ENCODE measurements around the gene INPP5F.
A peak's percentile ranks its signal among the peaks of the same experiment; 100 is the strongest.

The INPP5F gene

GRCh38 chr10:119748871-119749270 lies 23.0 kb downstream of the INPP5F start:
- Histone ChIP-seq H3K27ac (no peak overlapping the region), H3K27me3 (ENCODE audit: control insufficient read depth, insufficient read depth, low read length) (no peaks in the 10 kb centered on the region), H3K9ac (no peak overlapping the region), H3K36me3 (ENCODE audit: control insufficient read depth, insufficient read depth, low read length) (no peaks in the 10 kb centered on the region), H3K4me1 (no peaks in the 10 kb centered on the region), H2AFZ (no peak overlapping the region), H3K79me2 (peaks cover 10% of the 10 kb centered on the region), H3K9me3 (ENCODE audit: control insufficient read depth, low read length) (no peaks in the 10 kb centered on the region), H3K4me3 (ENCODE audit: low read depth, low read length) (no peak overlapping the region), H3K4me2 (ENCODE audit: low read length) (no peak overlapping the region)
- TF ChIP-seq CTCF (IDR thresholded peaks at IDR 0.05) = no peak

- Histone ChIP-seq H3K4me1 (no peaks in the 10 kb centered on the region), H3K36me3 (ENCODE audit: control insufficient read depth, insufficient read depth, low read length) (no peaks in the 10 kb centered on the region), H3K9ac (no peak overlapping the region), H3K79me2 (peaks cover 12% of the 10 kb centered on the region), H3K4me2 (ENCODE audit: low read length) (no peak overlapping the region), H2AFZ (no peak overlapping the region), H3K27me3 (ENCODE audit: control insufficient read depth, insufficient read depth, low read length) (no peaks in the 10 kb centered on the region), H3K4me3 (ENCODE audit: low read depth, low read length) (no peak overlapping the region), H3K27ac (no peak overlapping the region), H3K9me3 (ENCODE audit: control insufficient read depth, low read length) (no peaks in the 10 kb centered on the region)
- no peak for TF ChIP-seq CTCF (IDR thresholded peaks at IDR 0.05)
These were observed 23.6 kb downstream of the INPP5F start for GRCh38 chr10:119749455-119749854.

GRCh38 chr10:119750391-119751230 lies 24.8 kb downstream of the INPP5F start:
- H2AFZ ChIP-seq = peak overlapping the region; percentile 23
- peaks cover 13% of the 10 kb centered on the region for H3K79me2 ChIP-seq
- no peaks in the 10 kb centered on the region for H3K27me3 ChIP-seq (ENCODE audit: control insufficient read depth, insufficient read depth, low read length)
- no peak overlapping the region for H3K4me3 ChIP-seq (ENCODE audit: low read depth, low read length)
- no peaks in the 10 kb centered on the region for H3K4me1 ChIP-seq
- no peak overlapping the region for H3K27ac ChIP-seq
- peak; percentile 86 for TF ChIP-seq CTCF (IDR thresholded peaks at IDR 0.05)
- H3K36me3 ChIP-seq (ENCODE audit: control insufficient read depth, insufficient read depth, low read length) = no peaks in the 10 kb centered on the region
- H3K9ac ChIP-seq = no peak overlapping the region
- H3K4me2 ChIP-seq (ENCODE audit: low read length) = no peak overlapping the region
- no peaks in the 10 kb centered on the region for H3K9me3 ChIP-seq (ENCODE audit: control insufficient read depth, low read length)

- Histone ChIP-seq H3K27me3 (ENCODE audit: control insufficient read depth, insufficient read depth, low read length) (no peaks in the 10 kb centered on the region), H3K9ac (no peak overlapping the region), H3K79me2 (peaks cover 15% of the 10 kb centered on the region), H3K4me3 (ENCODE audit: low read depth, low read length) (no peak overlapping the region), H3K27ac (no peak overlapping the region), H3K9me3 (ENCODE audit: control insufficient read depth, low read length) (no peaks in the 10 kb centered on the region), H3K4me2 (ENCODE audit: low read length) (no peak overlapping the region), H3K36me3 (ENCODE audit: control insufficient read depth, insufficient read depth, low read length) (no peaks in the 10 kb centered on the region), H2AFZ (no peak overlapping the region), H3K4me1 (no peaks in the 10 kb centered on the region)
- TF ChIP-seq CTCF (IDR thresholded peaks at IDR 0.05) = no peak
These were observed 27.5 kb downstream of the INPP5F start for GRCh38 chr10:119753309-119753708.

- no peak for TF ChIP-seq CTCF (IDR thresholded peaks at IDR 0.05)
- Histone ChIP-seq H3K79me2 (peaks cover 15% of the 10 kb centered on the region), H2AFZ (no peak overlapping the region), H3K9me3 (ENCODE audit: control insufficient read depth, low read length) (no peaks in the 10 kb centered on the region), H3K27ac (no peak overlapping the region), H3K4me1 (no peaks in the 10 kb centered on the region), H3K9ac (no peak overlapping the region), H3K4me2 (ENCODE audit: low read length) (no peak overlapping the region), H3K4me3 (ENCODE audit: low read depth, low read length) (no peak overlapping the region), H3K27me3 (ENCODE audit: control insufficient read depth, insufficient read depth, low read length) (no peaks in the 10 kb centered on the region), H3K36me3 (ENCODE audit: control insufficient read depth, insufficient read depth, low read length) (no peaks in the 10 kb centered on the region)
These were observed 28.2 kb downstream of the INPP5F start for GRCh38 chr10:119754085-119754484.
